SK-N-SH (cell line): ENCODE results near the gene TEAD4. TPM values are rescaled to one million over a fixed set of nuclear protein-coding genes. Genes with fewer than 3 reads are reported as not detected.

Experiments used
- CTCF ChIA-PET: fragments of 300-600, 350-600 bp; formaldehyde crosslinking; extraction: SDS; loops from one replicate; lab custom pipeline; 2021; lab: Yijun Ruan, JAX
- POLR2A ChIA-PET: fragments of 350-600 bp; sonication (Branson Sonifier 250); formaldehyde crosslinking; extraction: SDS; loops from one replicate; lab custom pipeline; 2020; ENCODE audit warnings: antibody characterized with exemption, inconsistent platforms; lab: Yijun Ruan, JAX
- DNase-seq: peaks from one replicate; pipeline ENCODE4 v3.0.0; 2012
- H2AFZ ChIP-seq: fragments of 200-600 bp; sonication (generic); 2 replicates; pipeline ENCODE4 v1.8.1; 2016; ENCODE audit warnings: antibody characterized with exemption, mild to moderate bottlenecking, low read depth
- H3F3A ChIP-seq: fragments of 200-600 bp; sonication (generic); replicated peaks from 2 replicates; pipeline ENCODE3; 2016; ENCODE audit warnings: antibody characterized with exemption, mild to moderate bottlenecking; ENCODE audit not compliant: insufficient read depth
- H3K27ac ChIP-seq, 2 experiments: fragments of 200-500 bp in 1 of 2; fragments of 200-600 bp in 1 of 2; sonication (Bioruptor generic) in 1 of 2; sonication (generic), shearing (Covaris generic) in 1 of 2; 2 replicates each; pipeline versions ENCODE4 v1.5.1 to v1.6.1; 2014 to 2016; ENCODE audit warnings: low read depth in 2 of 2, inconsistent platforms in 1 of 2, low read length in 1 of 2, mild to moderate bottlenecking in 1 of 2, mixed read lengths in 1 of 2
- H3K27me3 ChIP-seq: fragments of 200-600 bp; sonication (generic), shearing (Covaris generic); 2 replicates; pipeline ENCODE4 v1.6.1; 2016; ENCODE audit warnings: mixed run types; ENCODE audit not compliant: insufficient read depth
- H3K36me3 ChIP-seq, 2 experiments: fragments of 200-500 bp in 1 of 2; fragments of 200-600 bp in 1 of 2; sonication (Bioruptor generic) in 1 of 2; sonication (generic) in 1 of 2; replicated peaks in 1 of 2; 2 replicates each; pipeline versions ENCODE3 to v1.5.1; 2014 to 2016; ENCODE audit warnings: low read length in 1 of 2, mild to moderate bottlenecking in 1 of 2; ENCODE audit not compliant: insufficient read depth in 2 of 2, control insufficient read depth in 1 of 2
- H3K4me1 ChIP-seq, 2 experiments: fragments of 200-500 bp in 1 of 2; fragments of 200-600 bp in 1 of 2; sonication (Bioruptor generic) in 1 of 2; sonication (generic), shearing (Covaris generic) in 1 of 2; 2 replicates each; pipeline versions ENCODE4 v1.5.1 to v1.6.1; 2014 to 2016; ENCODE audit warnings: low read depth in 1 of 2, low read length in 1 of 2, mixed run types in 1 of 2; ENCODE audit not compliant: insufficient read depth in 2 of 2, control insufficient read depth in 1 of 2
- H3K4me2 ChIP-seq: fragments of 200-600 bp; sonication (generic), shearing (Covaris generic); 2 replicates; pipeline ENCODE4 v1.6.1; 2017; ENCODE audit warnings: mixed run types
- H3K4me3 ChIP-seq, 2 experiments: fragments of 200-500 bp in 1 of 2; fragments of 200-600 bp in 1 of 2; sonication (Bioruptor generic) in 1 of 2; sonication (generic), shearing (Covaris generic) in 1 of 2; 2 replicates each; pipeline versions ENCODE4 v1.5.1 to v1.8.1; 2014 to 2016; ENCODE audit warnings: low read depth in 2 of 2, inconsistent platforms in 1 of 2, low read length in 1 of 2, mild to moderate bottlenecking in 1 of 2, mixed read lengths in 1 of 2, moderate library complexity in 1 of 2
- H3K79me2 ChIP-seq: fragments of 200-600 bp; sonication (generic); 2 replicates; pipeline ENCODE4 v1.8.1; 2017; ENCODE audit warnings: mild to moderate bottlenecking; ENCODE audit not compliant: insufficient read depth
- H3K9ac ChIP-seq: fragments of 200-600 bp; sonication (generic); 2 replicates; pipeline ENCODE4 v1.6.1; 2017; ENCODE audit warnings: mixed run types
- H3K9me2 ChIP-seq: fragments of 200-600 bp; sonication (generic); 2 replicates; pipeline ENCODE4 v1.6.1; 2017; ENCODE audit warnings: mixed run types
- H3K9me3 ChIP-seq: fragments of 200-600 bp; sonication (generic); 2 replicates; pipeline ENCODE4 v1.6.1; 2017; ENCODE audit warnings: mixed run types, mild to moderate bottlenecking, moderate library complexity
- H4K20me1 ChIP-seq: fragments of 200-600 bp; sonication (generic); 2 replicates; pipeline ENCODE4 v1.6.1; 2017; ENCODE audit warnings: mild to moderate bottlenecking, mixed run types; ENCODE audit not compliant: insufficient read depth
- CHD2 ChIP-seq: fragments of 150-350 bp; IDR thresholded peaks from 2 replicates; pipeline ENCODE4 v1.6.1; 2018; ENCODE audit warnings: low read length; ENCODE audit not compliant: partially characterized antibody
- ELF1 ChIP-seq: IDR thresholded peaks from 2 replicates; pipeline ENCODE4 v1.4.0; 2012
- FOXJ3 ChIP-seq: sonication (generic); formaldehyde crosslinking; IDR thresholded peaks from 2 replicates; pipeline ENCODE4 v1.5.1; 2020; ENCODE audit warnings: mild to moderate bottlenecking, missing genetic modification reagents
- IRF3 ChIP-seq: fragments of 150-350 bp; IDR thresholded peaks from 2 replicates; pipeline ENCODE4 v1.6.1; 2016; ENCODE audit warnings: mild to moderate bottlenecking, low read depth, low read length
- MEF2A ChIP-seq: IDR thresholded peaks from 2 replicates; pipeline ENCODE4 v1.4.0; 2012; ENCODE audit warnings: low read depth, borderline replicate concordance
- NFIC ChIP-seq: IDR thresholded peaks from 2 replicates; pipeline ENCODE4 v1.4.0; 2012; ENCODE audit warnings: borderline replicate concordance
- NRF1 ChIP-seq: IDR thresholded peaks from 2 replicates; pipeline ENCODE4 v1.6.1; 2012; ENCODE audit warnings: low read depth, mild to moderate bottlenecking, low read length
- PBX3 ChIP-seq: IDR thresholded peaks from 2 replicates; pipeline ENCODE4; 2012
- RAD21 ChIP-seq: IDR thresholded peaks from 2 replicates; pipeline ENCODE4 v1.6.1; 2012; ENCODE audit warnings: mild to moderate bottlenecking, low read length
- RCOR1 ChIP-seq: fragments of 150-350 bp; IDR thresholded peaks from 2 replicates; pipeline ENCODE4 v1.6.1; 2017; ENCODE audit warnings: antibody characterized with exemption, low read length
- SIN3A ChIP-seq: IDR thresholded peaks from 2 replicates; pipeline ENCODE4 v1.6.1; 2012; ENCODE audit warnings: low read depth, mild to moderate bottlenecking, low read length, moderate library complexity, borderline replicate concordance
- TAF1 ChIP-seq: IDR thresholded peaks from 2 replicates; pipeline ENCODE4 v1.6.1; 2012; ENCODE audit warnings: low read depth, mild to moderate bottlenecking, low read length, moderate library complexity, borderline replicate concordance
- TEAD4 ChIP-seq: IDR thresholded peaks from 2 replicates; pipeline ENCODE4 v1.4.0; 2012; ENCODE audit warnings: mild to moderate bottlenecking, borderline replicate concordance; ENCODE audit not compliant: insufficient read depth
- USF2 ChIP-seq: fragments of 150-350 bp; IDR thresholded peaks from 2 replicates; pipeline ENCODE4 v1.6.1; 2017; ENCODE audit warnings: antibody characterized with exemption, low read length, low read depth, borderline replicate concordance
- ZBTB33 ChIP-seq: IDR thresholded peaks from 2 replicates; pipeline ENCODE4 v1.4.0; 2012; ENCODE audit warnings: low read depth, borderline replicate concordance
- WGBS: methylation state at CpG from one replicate; pipeline ENCODE4 v1.1.6; 2017; ENCODE audit warnings: low lambda C conversion rate; 5-methylcytosine and 5-hydroxymethylcytosine counted together
- polyA plus RNA-seq, 3 experiments: library from polyadenylated mRNA; depleted of rRNA; stranded (reverse); fragments of >200 nt; gene quantifications; 2 replicates each; pipeline ENCODE4 v1.2.3, GENCODE V29; 2012

Gene TEAD4
- polyA plus RNA-seq, 1 of the 3 experiments (the other 2 are of a cell fraction): 27.1 TPM

GRCh38 chr12:3002646-3003045, 43.4 kb downstream of the TEAD4 start:
- H3K9me2 ChIP-seq: no peaks in the 10 kb centered on the region
- WGBS: 90% methylated on average over 5 of the region's 5 CpGs
- no peak overlapping the region for H3K4me2 ChIP-seq
- ChIA-PET CTCF (interaction anchor here (3.5 kb wide), 1 partner anchor 32 kb away, joined by 19 read pairs; no protein-coding TSS in a partner anchor), POLR2A (no interaction called here)
- H3K36me3 ChIP-seq: no peaks in the 10 kb centered on the region
- no peaks in the 10 kb centered on the region; the same call in 1 of the 2 replicates for H4K20me1 ChIP-seq
- no peak for TF ChIP-seq MEF2A
- no peak for TF ChIP-seq FOXJ3 (CRISPR knock-in tag)
- TF ChIP-seq NRF1: no peak
- TF ChIP-seq RCOR1: no peak
- TF ChIP-seq NFIC: no peak
- no peak for TF ChIP-seq PBX3
- no peak for TF ChIP-seq SIN3A
- TF ChIP-seq ELF1: no peak
- no peak for TF ChIP-seq TAF1
- no peak for TF ChIP-seq TEAD4
- no peak for TF ChIP-seq RAD21
- TF ChIP-seq IRF3: no peak
- TF ChIP-seq USF2: no peak
- TF ChIP-seq ZBTB33: no peak
- TF ChIP-seq CHD2: no peak
- no peaks in the 10 kb centered on the region for H3F3A ChIP-seq
- H3K27me3 ChIP-seq: no peaks in the 10 kb centered on the region
- no peaks in the 10 kb centered on the region for H3K9me3 ChIP-seq
- no peak overlapping the region for H2AFZ ChIP-seq
- DNase-seq: no peak
- no peaks in the 10 kb centered on the region for H3K79me2 ChIP-seq
- no peak overlapping the region for H3K4me3 ChIP-seq
- H3K27ac ChIP-seq: no peak overlapping the region
- no peak overlapping the region for H3K9ac ChIP-seq
- peaks cover 5 to 20% of the 10 kb centered on the region in 2 experiments; a peak in 2 of 4 replicates for H3K4me1 ChIP-seq
